HG03064 (cell line): ENCODE data around the gene NETO2.

Experiments
- ATAC-seq: cut with Tn5 transposase; IDR thresholded peaks from one replicate; pipeline ENCODE4 v1.9.1; 2021; ENCODE audit warnings: low read depth; ENCODE audit not compliant: unreplicated experiment

Gene NETO2

GRCh38 chr16:47047524-47048203 is 96.1 kb downstream of the NETO2 start:
- ATAC-seq, result peak; percentile 10

- ATAC-seq, result peak; percentile 48
Measured at GRCh38 chr16:47046726-47047523, 96.8 kb downstream of the NETO2 start.

- no peak for ATAC-seq
Measured at GRCh38 chr16:47045459-47045858, 98.3 kb downstream of the NETO2 start.

GRCh38 chr16:47045023-47045422 is 98.7 kb downstream of the NETO2 start:
- ATAC-seq, result no peak

- ATAC-seq, result no peak
Measured at GRCh38 chr16:47043970-47044684, 99.6 kb downstream of the NETO2 start.

GRCh38 chr16:47043200-47043599 is 100.5 kb downstream of the NETO2 start:
- ATAC-seq, result no peak

GRCh38 chr16:47037746-47038458 is 105.8 kb downstream of the NETO2 start:
- peak; percentile 87 for ATAC-seq

- peak; percentile 28 for ATAC-seq
Measured at GRCh38 chr16:47037396-47037745, 106.4 kb downstream of the NETO2 start.

GRCh38 chr16:47036201-47036600 is 107.5 kb downstream of the NETO2 start:
- ATAC-seq, result no peak

- no peak for ATAC-seq
Measured at GRCh38 chr16:47035436-47035835, 108.3 kb downstream of the NETO2 start.

- no peak for ATAC-seq
Measured at GRCh38 chr16:47034455-47034854, 109.3 kb downstream of the NETO2 start.

GRCh38 chr16:47033176-47033575 is 110.6 kb downstream of the NETO2 start:
- ATAC-seq, result no peak

- no peak for ATAC-seq
Measured at GRCh38 chr16:47029724-47030123, 114.0 kb downstream of the NETO2 start.

GRCh38 chr16:47028767-47029377 is 114.9 kb downstream of the NETO2 start:
- ATAC-seq, result no peak
